NCI-H446 treated with DMSO at 0.1 percent for 48 hours (cell line): Measurements from ENCODE around the gene EXOC6.
"Not testable (repeated sequence)": the region's sequence is repeated elsewhere in the genome, so short reads cannot be mapped to it uniquely, and the experiment has no call there.

ENCODE experiments used
- DNase-seq: peaks from one replicate; lab custom pipeline; 2025; lab: John Stamatoyannopoulos, UW

Gene EXOC6

DNA sequence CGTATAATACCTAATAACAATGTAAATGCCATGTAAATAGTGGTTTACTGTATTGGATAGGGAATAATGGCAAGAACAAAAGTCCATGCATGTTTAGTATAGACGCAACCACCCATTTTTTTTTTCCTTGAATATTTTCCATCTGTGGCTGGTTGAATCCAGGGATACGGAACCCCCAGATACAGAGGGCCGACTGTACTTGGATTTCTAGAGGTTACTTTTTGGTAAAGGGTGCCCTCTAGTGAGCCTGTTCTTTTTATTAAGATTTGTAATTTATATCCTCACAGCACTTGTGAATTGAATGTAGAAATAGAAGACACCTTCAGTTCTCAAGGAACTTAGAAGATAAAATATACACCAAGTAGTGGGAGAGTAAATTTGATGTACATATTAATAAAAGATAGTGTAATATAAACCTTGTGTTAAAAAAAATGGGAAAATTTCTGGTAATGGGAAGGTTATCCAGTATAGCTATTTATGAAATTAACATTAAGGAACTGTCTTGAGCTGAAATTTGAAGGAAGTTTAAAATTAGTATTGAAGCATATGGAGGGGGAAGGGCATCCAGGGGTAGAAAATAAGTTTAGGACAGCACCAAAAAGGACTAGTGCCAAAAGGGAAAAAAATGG is 32.0 kb downstream of the EXOC6 start:
- peak; percentile 7 for DNase-seq

DNA sequence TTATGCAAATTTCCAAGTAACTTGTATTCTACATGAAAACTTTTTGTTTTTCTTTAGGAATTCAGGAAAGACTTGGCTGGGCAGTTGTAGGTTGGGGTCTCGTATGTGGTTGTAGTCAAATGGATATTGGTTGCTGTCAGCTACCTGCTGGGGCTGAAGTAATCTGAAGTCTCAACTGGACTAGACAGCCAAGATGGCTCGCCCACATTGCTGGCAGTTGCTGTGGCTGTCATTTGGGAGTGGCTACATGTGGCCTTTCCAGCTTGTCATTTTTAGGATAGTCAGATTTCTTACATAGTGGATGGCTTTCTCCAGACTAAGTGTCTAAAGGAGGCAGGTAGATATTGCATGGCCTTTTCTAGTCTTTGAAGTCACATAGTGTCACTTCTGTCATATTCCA is 32.6 kb downstream of the EXOC6 start:
- no peak for DNase-seq

DNA sequence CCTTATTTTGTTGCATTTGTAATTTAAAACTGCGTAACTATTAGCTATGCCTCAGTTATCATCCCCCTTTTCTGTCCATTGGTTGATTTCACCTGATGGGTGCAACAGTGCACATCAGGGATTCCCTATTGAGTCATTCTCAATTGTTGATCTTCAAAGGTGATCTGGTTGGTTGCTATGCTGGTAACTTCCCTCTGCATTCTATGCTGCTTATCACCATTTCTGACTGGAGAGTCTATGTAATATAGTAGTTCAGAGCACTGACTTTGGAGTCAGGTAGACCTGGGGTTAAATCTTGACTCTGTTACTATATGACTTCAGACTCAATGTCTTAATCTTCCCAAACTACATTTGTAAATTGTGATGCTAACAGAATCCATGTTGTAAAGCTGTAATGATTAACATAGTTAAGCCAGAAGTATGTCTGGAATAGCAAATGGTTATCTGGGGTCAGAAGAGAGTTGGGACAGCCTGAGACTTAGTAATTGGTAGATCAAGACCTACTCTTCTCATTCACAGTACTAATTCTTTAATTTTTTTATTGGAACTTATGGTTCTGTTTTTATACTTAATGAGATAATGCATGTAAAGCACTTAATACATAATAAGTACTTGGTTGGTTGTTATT is 38.1 kb downstream of the EXOC6 start:
- DNase-seq: no peak

DNA sequence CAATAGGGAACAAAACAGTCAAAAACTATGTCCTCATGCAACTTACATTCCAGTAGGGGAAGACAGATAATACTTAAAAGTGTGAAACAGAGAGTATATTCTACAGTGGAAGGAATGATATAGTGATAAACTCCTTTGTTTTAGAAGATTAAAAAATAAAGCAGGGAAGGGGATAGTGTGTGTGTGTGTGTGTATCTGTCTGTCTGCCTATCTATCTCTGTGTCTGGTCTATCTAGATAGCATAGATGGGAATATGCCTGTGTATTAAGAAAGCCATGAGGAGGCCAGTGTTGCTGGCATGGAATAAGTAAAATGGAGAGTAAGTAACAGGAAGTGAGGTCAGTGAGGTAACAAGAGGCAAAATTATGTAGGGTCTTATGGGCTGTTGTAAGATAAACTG is 42.2 kb downstream of the EXOC6 start:
- no peak for DNase-seq

DNA sequence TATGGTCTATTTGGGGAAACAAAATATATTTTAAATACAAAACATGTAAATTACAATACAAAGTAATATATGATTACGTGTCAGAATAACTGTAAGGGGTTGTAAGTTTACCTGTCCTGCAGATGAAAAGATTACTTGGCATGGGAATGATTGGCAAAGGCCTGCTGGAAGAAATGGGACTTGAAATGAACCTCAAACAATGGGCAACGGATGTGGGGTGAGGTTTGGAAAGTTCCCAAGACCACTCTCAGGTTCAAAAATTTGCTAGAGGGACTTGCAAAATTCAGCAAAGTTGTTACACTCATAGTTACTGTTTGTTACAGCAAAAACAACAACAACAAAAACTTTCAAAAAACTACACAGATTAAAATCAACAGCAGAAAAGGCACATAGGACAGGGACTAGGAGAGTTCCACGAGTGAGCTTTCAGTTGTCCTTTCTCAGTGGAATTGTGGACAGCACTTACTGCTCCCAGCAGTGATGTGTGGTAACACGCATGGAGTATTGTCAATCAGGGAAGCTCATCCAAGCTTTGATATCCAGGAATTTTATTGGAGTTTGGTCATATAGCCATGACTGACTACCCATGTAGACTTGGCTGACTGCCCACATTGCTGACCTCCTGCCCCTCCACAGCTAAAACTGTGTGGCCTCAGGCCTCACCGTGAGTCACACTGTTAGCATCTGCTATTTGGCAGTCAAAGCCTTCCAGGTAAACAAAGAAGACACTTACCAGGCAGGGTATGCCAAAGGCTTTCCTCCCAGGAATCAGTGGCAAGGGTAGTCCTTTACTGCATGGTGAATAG is 43.8 kb downstream of the EXOC6 start:
- DNase-seq: peak; percentile 19

DNA sequence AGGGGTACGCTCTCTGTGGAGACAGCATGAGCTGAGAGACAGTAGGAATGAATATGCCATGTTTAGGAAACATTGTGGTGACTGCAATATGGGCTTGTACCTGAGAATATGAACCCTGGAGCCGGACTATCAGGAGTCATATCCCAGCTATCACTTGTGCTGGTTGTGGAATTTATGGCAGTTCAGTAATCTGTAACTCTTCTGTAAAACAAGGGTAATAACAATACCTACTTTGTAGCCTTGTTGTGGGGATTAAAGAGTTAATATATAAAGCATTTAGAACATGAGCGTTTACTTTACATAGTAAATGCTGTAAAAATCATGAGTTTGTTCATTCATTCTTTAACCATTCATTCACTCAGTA is 44.4 kb downstream of the EXOC6 start:
- no peak for DNase-seq

DNA sequence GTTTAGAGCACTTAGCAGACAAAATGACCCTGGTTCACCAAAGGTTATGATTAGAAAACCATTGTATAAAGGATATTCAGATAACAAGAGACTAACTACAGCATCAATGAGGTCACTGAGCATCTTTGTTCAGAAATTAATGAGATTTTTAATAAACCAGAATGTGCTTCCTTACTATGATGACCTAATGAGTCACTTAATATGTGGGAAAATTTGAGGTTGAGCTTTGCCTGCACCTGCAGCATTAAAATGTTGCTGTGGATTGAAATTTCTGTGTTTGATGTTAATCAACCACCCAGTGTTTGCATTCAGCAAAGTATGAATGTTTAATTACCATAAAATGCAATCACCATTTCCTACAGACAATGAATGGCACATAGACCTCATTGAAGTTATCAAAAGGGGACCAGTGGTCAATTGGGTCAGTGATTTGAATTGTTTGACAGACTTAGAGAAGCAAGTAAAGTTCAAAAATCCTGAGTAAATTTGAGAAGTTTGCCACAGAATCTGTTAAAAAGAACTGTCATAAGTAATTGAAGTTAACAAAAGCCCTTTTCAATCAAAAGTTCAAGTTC is 45.8 kb downstream of the EXOC6 start:
- no peak for DNase-seq

DNA sequence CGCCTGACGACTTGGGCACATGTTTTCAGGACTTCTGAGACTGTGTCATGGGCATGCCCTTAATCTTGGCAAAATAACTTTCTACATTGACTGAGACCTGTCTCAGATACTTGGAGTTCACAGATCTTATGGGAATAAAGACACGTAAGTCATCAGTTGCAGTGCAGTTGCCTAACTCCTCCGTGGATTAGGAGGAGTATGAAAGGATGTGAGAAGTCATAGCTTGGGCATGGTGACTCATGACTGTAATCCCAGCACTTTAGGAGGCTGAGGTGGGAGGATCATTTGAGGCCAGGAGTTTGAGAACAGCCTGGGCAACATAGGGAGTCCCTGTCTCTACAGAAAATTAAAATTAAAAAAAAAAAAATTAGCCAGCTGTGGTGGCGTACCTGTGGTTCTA is 49.6 kb downstream of the EXOC6 start:
- DNase-seq: no peak

DNA sequence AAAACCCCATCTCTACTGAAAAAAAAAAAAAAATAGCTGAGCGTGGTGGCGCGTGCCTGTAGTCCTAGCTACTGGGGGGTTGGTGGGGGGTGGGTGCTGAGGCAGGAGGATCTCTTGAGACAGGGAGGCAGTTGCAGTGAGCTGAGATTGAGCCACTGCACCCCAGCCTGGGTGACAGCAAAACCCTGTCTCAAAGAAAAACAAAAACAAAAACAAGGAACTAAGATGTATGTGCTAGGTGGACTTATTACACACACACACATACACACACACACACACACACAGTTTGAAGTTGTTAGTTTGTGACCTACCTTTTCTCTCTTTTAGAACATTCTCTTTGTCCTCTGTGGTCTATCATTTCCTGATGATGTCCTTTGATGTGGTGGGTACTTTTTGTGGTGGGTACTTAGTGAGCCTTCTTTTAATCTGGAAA is 53.5 kb downstream of the EXOC6 start:
- no peak for DNase-seq

DNA sequence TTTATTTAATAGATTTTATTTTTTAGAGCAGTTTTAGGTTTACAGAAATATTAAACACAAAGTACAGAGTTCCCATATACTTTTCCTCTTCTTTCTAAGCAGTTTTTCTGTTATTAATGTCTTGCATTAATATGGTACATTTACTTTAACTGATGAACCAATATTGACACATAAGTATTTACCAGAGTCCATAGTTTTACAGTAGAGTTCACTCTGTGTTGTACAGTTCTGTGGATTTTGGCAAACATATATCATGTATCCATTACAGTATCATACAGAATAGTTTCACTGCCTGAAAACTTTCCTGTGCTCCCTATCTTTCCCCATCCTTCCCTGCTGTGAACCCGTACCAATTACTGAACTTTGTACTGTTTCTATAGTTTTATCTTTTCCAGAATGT is 55.3 kb downstream of the EXOC6 start:
- DNase-seq: no peak

DNA sequence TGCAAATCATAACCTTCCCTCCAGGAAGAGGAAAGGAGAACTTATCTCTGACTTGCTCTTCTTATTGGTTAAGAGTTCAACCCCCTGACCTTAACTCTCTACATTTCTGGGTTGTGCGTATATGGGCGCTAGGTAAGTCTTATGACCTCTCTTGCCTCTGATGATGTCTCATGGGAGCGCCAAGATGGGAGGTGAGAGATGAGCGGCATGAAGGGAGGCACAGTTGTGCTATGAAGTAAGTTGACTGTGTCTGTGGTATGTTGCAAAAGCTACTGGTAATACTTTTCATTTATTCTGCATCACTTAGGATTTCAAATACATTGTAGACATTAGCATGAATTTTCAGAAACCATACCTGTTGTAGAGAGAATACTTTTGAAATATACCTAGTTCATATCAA is 59.0 kb downstream of the EXOC6 start:
- DNase-seq: no peak

DNA sequence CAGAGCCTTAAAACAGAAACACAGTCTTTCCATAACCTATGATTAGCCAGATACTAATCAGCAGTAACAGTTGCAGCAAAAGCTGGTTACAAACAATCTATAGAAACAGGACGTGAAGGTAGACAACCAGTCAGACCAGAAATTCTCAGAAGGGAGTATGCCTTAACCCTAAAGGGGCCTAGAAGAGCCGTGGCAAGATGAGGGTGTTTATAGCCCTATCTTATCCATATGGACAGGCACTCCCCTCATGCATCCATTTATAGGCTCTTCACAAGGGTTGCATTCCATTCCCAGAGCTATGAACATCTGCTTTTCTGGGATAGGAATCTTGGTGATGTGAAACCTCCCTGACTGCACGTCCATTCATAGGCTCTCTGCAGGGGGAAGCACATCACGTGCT is 64.3 kb downstream of the EXOC6 start:
- not testable (repeated sequence) for DNase-seq

DNA sequence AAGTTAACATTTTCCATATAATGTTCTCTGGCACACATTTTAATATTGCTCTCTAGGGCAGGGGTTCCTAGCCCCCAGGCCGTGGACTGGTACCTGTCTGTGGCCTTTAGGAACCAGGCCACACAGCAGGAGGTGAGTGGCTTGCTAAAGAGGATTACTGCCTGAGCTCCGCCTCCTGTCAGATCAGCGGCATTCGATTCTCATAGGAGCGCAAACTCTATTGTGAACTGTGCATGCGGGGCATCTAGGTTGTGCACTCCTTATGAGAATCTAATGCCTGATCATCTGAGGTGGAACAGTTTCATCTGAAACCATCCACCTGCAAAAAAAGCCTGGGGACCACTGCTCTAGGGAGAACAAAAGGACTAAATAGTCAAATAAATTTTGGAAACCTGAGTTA is 65.7 kb downstream of the EXOC6 start:
- no peak for DNase-seq

DNA sequence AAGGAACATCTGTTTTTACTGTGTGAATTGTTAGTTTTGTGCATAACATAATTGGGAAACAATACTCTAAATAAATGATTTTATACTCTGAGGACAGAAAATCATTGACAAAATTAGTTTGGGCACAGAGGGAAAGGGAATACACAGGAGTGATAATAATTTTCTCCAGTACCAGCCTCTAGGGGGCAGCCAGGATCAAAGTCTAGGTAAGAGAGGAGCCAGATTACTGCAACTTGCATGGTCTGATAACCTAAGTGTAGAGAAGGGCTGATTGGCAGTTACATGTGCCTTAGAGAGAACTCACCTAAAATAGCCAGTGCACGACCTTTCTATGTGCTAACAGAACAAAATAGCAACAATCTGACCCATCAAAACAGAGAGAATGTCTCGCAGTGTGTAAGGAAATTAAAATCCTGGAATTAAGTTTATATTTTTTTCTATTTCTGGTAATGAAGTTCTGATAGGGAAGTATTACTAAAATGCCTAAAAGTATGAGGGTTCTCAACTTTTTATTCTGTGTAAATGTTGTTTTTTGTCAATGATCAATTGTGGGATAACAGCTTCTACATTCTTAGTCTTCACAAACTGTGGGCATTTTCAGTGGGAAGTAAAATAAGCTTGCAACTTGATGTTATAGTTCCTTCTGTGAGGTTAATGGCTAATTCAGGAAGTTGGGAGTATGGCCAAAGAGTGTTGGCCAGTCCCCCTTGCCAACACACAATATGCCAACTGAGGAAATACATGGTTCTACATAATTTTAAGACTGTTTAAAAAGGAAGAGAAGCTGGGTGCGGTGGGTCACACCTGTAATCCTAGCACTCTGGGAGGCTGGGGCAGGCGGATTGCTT is 66.4 kb downstream of the EXOC6 start:
- DNase-seq: peak; percentile 1

DNA sequence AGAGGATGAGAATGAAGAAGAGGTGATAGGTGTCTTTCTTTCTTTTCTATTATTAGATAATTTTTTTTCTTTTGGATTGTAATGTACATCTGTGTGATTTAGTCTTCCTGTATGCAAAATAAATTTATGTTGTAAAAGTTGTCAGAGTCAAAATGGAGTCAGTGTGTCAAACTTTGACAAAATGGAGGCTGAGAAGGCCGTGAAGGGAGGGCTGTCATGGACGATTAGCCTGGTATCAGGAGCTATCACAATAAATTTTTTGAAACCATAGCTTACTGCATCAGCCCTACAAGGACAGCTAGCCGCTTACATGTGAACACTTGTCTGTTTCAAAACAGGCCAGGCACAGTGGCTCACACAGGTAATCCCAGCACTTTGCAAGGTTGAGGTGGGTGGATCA is 67.6 kb downstream of the EXOC6 start:
- DNase-seq: no peak

DNA sequence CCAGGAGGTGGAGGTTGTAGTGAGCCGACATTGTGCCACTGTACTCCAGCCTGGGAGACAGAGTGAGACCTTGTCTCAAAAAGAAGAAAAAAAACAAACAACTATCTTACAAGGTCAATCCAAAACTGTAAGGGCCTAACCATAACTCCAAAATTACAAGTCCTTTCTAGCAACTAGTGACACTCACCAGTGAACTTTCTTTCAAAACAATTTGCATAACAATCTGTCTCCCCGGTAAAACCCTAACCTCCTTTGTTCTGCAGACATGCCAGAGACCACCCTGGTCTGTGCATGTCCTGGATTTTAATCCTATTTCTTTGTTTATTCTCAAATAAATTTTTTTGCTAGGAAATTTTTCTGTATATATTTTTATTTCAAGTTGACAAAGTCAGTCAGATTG is 68.1 kb downstream of the EXOC6 start:
- no peak for DNase-seq

DNA sequence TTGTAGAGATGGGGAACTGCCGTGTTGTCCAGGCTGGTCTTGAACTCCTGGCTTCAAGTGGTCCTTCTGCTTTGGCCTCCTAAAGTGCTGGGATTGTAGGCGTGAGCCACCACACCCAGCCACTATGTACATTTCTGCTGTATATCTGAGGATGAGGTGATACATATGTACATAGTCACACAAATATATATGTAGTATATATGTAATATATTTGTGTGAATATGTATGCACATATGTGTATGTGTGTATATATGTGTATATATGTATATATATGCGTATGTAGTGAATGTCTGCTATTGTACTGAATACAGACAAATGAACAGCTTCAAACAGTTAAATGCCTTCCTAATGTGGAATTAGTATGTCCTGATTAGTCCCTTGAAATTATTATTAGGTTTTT is 70.3 kb downstream of the EXOC6 start:
- no peak for DNase-seq

DNA sequence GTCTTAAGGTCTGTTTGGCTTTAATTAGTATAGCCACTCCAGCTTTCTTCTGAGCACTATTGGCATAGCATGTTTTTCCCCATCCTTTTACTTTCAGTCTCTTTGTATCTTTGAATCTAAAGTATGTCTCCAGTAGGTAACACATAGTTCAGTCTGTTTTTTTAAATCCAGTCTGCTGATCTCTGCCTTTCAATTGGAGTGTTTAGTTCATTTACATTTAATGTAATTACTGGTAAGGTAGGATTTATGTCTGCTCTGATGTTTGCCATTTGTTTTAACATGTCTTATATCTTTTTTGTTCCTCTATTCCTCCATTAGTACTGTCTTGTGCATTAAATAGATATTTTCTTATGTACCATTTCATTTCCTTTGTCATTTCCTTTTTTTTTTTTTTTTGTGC is 72.5 kb downstream of the EXOC6 start:
- DNase-seq: no peak

DNA sequence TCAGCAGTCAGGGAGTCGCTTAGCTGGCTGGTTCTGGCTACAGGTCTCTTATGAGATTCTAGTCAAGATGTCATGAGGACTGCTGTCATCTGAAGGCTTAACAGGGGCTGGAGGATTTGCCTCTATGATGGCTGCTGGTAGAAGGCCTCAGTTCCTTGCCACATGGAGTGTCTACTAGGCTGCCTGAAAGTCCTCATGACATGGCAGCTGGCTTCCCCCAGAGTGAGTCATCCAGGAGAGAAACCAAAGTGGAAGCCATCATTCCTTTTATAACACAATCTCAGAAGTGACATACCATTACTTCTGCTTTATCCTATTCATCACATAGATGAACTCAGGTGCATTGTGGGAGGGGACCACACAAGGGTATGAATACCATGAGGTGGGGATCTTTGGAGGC is 75.1 kb downstream of the EXOC6 start:
- DNase-seq: no peak

DNA sequence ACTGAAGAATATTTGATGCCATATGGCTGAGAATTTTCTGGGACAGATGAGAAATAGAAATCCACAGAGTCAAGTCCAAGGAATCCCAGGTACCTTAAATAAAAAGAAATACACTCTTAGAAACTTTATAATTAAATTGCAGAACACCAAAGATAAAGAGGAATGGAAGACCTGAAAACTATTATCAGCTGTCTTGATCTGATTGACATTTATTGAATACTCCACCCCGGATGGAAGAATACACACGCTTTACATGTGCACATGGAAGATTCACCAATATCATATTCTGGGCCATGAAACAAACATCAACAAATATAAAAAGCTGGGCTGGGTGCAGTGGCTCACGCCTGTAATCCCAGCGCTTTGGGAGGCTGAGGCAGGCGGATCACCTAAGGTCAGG is 81.6 kb downstream of the EXOC6 start:
- no peak for DNase-seq

DNA sequence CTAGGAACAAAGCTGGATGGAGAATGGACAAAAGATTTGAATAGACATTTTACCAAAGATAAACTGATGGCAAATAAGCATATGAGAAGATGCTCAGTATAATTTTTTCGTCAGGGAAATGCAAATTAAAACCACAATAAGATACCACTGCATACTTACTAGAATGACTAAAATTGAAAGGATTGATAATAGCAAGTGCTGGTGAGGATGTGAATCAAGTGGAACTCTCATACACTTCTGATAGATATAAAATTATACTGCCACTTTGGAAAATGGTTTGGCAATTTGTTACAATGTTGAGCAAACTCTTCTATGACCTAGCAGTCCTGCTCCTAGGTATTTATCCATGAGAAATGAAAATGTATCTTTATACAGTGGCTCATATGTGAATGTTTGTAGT is 83.3 kb downstream of the EXOC6 start:
- DNase-seq: no peak

DNA sequence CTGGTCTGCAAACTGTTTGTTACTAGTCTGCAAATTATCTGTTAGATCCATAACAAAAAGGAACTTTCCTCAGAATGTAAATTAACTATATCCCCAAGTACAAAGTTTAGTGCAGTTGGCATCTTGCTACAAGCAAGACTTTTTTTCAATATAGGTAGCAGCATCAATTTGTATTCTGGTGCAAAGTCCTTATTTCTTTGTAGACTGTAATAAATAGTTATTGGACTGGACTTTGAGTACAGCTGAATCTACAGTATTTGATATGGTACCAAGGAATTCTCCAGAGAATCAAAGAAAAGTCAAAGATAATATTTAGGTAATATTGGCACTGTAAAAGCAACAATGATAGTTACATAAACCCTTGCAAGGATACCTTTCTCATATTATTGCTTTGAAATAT is 89.6 kb downstream of the EXOC6 start:
- no peak for DNase-seq
